HUES48 (cell line): ENCODE measurements around the gene KCNH4.
"Not testable (repeated sequence)": the region's sequence is repeated elsewhere in the genome, so short reads cannot be mapped to it uniquely, and the experiment has no call there.

Experiments
- H3K27ac ChIP-seq: one replicate; pipeline ENCODE4 v1.7.0; 2013; ENCODE audit warnings: low read depth, low read length, inconsistent platforms
- H3K27me3 ChIP-seq: 2 replicates; pipeline ENCODE4 v1.6.1; 2013; ENCODE audit warnings: mild to moderate bottlenecking, low read length; ENCODE audit not compliant: control insufficient read depth, insufficient read depth
- H3K36me3 ChIP-seq: 2 replicates; pipeline ENCODE4 v1.6.1; 2013; ENCODE audit warnings: low read length; ENCODE audit not compliant: control insufficient read depth, insufficient read depth
- H3K4me1 ChIP-seq: 2 replicates; pipeline ENCODE4 v1.6.1; 2013; ENCODE audit warnings: mild to moderate bottlenecking, low read length; ENCODE audit not compliant: control insufficient read depth, insufficient read depth
- H3K4me3 ChIP-seq: 2 replicates; pipeline ENCODE4 v1.5.1; 2013; ENCODE audit warnings: mild to moderate bottlenecking, low read depth, low read length
- H3K9ac ChIP-seq: 2 replicates; pipeline ENCODE4 v1.6.1; 2013; ENCODE audit warnings: mild to moderate bottlenecking, low read depth, low read length, moderate library complexity
- H3K9me3 ChIP-seq: 2 replicates; pipeline ENCODE4 v1.6.1; 2013; ENCODE audit warnings: low read length; ENCODE audit not compliant: control insufficient read depth, insufficient read depth

The KCNH4 gene

DNA sequence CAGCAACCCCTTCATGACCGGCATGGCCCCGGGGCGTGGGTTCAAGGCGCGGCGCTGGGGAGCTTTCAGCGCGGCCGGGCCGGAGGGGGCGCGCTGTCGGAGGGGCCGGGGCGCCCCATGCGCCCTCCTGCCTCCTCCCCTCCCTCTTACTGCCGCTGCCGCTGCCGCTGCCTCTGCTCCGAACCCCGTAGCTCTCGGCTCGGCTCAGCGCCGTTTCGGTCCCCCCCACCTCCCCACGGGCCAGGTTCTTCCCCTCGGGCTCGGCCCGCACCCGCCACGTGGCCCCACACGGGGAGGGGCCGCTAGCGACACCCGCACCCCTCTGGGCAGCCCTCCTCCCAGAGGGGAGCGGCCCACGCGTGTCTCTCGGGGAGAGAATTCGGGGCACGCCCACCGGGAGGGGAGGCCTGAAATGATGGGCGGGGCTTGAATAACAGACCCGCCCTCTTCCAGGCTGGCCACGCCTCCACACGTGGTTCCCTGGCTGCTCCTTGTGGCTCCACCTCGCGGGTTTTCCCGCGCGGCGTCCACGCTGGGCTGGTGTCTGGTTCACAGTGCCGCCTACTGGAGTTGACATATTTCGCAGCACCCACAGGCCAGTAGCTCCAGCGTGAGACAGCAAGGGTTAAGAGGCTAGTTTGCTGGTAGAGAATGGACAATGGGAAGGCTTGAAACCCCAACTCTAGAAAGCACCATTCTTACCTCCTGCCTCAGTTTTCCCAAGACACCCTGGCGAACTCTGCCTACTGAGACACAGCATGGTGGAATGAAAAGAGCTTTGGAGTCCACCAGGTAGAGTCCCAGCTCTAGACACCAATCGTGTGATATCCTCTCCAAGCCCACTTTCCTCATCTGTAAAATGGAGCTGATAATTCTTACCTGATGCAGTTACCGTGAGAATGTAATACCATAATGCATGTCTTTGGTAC, at the start of gene KCNH4:
TSS of gene KCNH4 (minus strand) at position 221 of the 929 bp plus-strand sequence. CDS start at position 24, 197 bp downstream.
- Histone ChIP-seq H3K27ac (no peak within 1 kb of the TSS), H3K9ac (no peak within 1 kb of the TSS), H3K4me3 (peak within 1 kb of the TSS; percentile 65), H3K27me3 (peaks cover 64% of the 10 kb centered on the region), H3K9me3 (no peaks in the 10 kb centered on the region), H3K4me1 (peaks cover 2% of the 10 kb centered on the region; the same call in 1 of the 2 replicates), H3K36me3 (no peaks in the 10 kb centered on the region)

DNA sequence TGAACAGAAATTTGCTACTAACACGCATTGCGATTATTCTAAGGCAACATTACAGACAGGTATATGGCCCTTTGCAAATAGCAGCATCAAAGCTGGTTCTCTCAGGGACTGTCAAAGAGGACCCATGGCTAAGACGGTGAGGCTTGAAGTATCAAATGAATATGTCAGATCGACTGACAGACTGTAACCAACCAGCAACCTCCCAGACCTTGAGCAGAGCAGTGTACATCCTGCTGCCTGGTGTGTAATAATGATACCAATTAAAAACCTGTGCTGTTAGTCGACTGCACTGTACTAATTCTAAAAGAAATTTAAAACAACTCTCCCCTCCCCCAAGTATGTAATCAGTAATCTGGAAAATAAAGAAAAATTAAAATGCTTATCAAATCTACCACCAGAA, 49.3 kb upstream of the KCNH4 start:
- H3K36me3 ChIP-seq, result 0 out of 2 replicates have a peak, but pooled peaks cover 5% of the 10 kb centered on the region
- H3K27me3 ChIP-seq, result no peaks in the 10 kb centered on the region

DNA sequence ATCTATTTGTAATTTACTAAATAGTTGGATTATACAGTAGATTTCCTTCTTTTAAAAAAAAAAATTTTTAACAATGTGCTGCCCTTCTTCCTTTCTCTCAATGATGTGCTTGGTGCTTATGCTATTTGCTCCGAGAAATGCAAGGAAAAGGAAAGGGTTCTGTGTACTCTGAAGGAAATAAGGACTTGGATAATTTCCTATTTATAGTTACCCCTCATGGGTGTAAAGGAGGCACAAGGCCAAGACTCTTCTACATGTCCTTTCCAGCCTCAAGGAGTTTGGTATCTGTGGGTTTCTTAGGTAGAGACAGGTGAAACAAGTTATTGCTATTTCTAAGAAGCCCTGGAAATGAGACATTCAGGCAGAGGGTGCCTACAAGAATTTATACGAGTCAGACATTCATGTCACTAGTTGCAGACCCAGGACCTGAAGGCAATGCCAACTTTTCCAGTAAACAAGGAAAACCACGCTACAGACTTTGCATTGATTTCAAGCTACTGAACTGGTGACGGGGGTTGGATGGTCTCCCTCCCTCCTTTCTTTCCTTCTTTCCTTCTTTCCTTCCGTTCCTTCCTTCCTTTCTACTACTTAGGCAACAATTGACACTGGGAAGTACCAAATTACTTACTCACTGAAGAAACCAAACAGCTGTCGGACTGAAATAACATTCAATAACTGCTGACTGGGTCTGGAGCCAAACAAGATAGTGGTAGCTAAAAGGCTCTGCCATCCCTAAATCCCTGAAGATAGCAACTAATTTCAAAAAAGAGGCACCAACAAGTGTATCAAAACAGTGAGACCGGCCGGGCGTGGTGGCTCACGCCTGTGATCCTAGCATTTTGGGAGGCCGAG, 47.1 kb upstream of the KCNH4 start:
- Histone ChIP-seq H3K27ac (no peak overlapping the region), H3K27me3 (no peaks in the 10 kb centered on the region), H3K36me3 (peaks cover 18% of the 10 kb centered on the region), H3K9me3 (no peaks in the 10 kb centered on the region), H3K9ac (no peak overlapping the region), H3K4me3 (no peak overlapping the region), H3K4me1 (no peaks in the 10 kb centered on the region)

More for the DNA sequence above, 49.3 kb upstream of the KCNH4 start:
- Histone ChIP-seq H3K9me3 (no peaks in the 10 kb centered on the region), H3K9ac (no peak overlapping the region), H3K4me3 (no peak overlapping the region), H3K27ac (no peak overlapping the region), H3K4me1 (no peaks in the 10 kb centered on the region)

DNA sequence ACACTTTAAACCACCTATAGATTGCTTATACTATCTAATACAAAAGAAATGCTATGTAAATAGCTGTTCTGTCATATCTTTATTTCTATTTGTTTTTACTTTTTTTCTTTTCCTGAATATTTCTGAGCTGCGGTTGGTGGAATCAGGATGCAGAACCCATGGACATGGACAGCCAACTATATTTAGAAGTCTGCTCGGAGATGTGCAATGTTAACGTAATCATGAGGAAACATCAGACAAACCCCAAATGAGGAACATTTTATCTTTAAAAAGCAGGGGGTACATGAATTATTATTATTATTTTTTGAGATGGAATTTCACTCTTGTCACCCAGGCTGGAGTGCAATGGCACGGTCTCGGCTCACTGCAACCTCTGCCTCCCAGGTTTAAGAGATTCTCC, 44.7 kb upstream of the KCNH4 start:
- H3K4me1 ChIP-seq, result no peaks in the 10 kb centered on the region
- no peak overlapping the region for H3K4me3 ChIP-seq
- peaks cover 25% of the 10 kb centered on the region for H3K36me3 ChIP-seq
- no peaks in the 10 kb centered on the region for H3K27me3 ChIP-seq
- no peak overlapping the region for H3K9ac ChIP-seq
- H3K9me3 ChIP-seq, result no peaks in the 10 kb centered on the region
- H3K27ac ChIP-seq, result no peak overlapping the region

DNA sequence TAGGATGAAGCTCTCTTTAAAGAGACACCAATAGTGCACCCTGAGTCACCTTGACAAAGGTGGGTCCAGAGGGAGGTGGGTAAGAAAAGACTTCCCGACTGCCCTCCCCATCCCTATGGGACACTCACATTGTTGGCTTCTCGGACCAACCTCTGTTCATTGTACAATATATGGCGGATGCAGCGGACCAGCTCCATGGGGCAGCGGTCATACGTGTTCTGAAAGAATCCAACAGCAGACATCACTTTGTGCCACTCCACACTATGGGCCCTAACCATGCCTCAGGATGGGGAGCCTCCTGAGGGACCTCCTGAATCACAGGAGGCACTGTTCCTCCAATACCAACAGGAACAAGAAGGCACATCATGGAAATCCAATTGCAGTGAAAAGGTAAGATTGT, 43.7 kb upstream of the KCNH4 start:
- peaks cover 25% of the 10 kb centered on the region for H3K36me3 ChIP-seq
- H3K9me3 ChIP-seq, result no peaks in the 10 kb centered on the region
- H3K4me3 ChIP-seq, result no peak overlapping the region
- H3K27ac ChIP-seq, result no peak overlapping the region
- H3K27me3 ChIP-seq, result no peaks in the 10 kb centered on the region
- no peaks in the 10 kb centered on the region for H3K4me1 ChIP-seq
- H3K9ac ChIP-seq, result no peak overlapping the region

DNA sequence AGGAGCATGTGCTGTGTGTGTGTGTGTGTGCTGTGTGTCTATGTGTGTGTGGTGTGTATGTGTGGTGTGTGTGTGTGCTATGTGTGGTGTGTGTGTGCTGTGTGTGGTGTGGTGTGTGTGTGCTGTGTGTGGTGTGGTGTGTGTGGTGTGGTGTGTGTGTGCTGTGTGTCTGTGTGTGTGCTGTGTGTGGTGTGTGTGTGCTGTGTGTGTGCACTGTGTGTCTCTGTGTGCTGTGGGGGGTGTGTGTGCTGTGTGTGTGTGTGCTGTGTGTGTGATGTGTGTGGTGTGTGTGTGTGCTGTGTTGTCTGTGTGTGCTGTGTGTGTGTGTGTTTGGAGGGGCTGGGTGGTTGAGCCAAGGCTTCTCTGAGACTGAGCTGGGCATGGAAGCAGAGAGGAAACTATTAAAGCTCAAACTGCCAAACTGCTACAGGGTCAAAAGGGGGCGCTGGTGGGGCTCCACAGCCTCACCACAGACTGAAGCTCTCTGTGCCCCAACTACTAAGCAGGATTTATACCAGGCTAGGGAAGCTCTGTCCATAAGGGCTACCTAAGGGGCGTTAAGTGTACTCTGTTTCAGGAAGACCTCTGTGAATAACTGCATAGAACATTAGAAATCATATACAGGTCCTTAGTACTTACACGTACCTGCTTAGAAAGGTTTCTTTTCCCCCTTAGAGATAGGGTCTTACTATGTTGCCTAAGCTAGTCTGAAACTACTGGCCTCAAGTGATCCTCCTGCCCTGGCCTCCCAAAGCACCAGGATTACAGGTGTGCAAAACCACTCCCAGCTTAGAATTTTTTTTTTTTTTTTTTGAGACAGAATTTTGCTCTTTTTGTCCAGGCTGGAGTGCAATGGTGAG, 41.2 kb upstream of the KCNH4 start:
- no peak overlapping the region for H3K27ac ChIP-seq
- no peaks in the 10 kb centered on the region for H3K27me3 ChIP-seq
- peaks cover 38% of the 10 kb centered on the region for H3K36me3 ChIP-seq
- no peaks in the 10 kb centered on the region for H3K4me1 ChIP-seq
- H3K4me3 ChIP-seq, result no peak overlapping the region
- H3K9ac ChIP-seq, result no peak overlapping the region
- H3K9me3 ChIP-seq, result no peaks in the 10 kb centered on the region

DNA sequence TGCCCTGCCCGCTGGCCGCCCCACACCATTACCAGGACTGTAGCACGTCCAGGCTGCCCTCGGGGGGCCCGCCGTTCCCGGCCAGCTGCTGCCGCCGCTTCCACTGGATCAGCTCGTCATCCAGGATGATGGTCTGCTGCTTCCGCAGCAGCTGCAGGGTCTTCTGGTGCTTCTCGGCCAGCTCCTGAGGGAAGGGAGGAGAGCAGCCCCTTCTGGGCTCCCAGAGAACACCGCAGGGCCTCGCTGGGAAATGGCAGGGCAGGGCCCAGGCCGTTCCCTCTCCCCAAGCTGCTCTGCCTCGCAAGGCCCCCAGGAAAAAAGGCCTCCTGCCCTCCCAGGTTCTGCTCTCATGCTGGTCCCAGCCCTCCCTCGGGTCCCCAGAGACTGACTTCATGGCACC, 38.3 kb upstream of the KCNH4 start:
- H3K36me3 ChIP-seq, result peaks cover 56% of the 10 kb centered on the region
- H3K4me3 ChIP-seq, H3K27me3 ChIP-seq, H3K9ac ChIP-seq, H3K4me1 ChIP-seq, H3K27ac ChIP-seq, H3K9me3 ChIP-seq: not testable (repeated sequence)

DNA sequence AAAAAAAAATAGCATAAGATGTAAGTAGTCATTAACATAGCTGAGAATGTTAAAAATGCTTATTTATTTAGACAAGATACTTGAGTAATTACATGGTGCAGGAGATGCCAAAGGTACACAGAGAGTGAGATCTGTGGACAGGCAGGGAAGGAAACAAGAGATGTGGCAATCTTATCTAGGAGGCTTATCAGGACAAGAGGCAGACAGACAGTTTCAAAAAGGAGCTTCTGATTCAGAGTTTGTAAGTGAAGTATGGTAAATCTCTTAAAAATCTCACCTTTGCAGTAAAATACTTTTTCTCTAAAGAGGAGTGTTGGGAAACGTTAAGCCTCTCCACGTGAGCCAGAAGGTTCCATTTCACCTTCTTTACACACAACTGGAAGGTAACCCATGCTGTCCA, 33.2 kb upstream of the KCNH4 start:
- H3K27ac ChIP-seq, result no peak overlapping the region
- no peak overlapping the region for H3K9ac ChIP-seq
- no peaks in the 10 kb centered on the region for H3K9me3 ChIP-seq
- no peaks in the 10 kb centered on the region for H3K27me3 ChIP-seq
- no peak overlapping the region for H3K4me3 ChIP-seq
- H3K36me3 ChIP-seq, result peaks cover 76% of the 10 kb centered on the region
- H3K4me1 ChIP-seq, result no peaks in the 10 kb centered on the region

DNA sequence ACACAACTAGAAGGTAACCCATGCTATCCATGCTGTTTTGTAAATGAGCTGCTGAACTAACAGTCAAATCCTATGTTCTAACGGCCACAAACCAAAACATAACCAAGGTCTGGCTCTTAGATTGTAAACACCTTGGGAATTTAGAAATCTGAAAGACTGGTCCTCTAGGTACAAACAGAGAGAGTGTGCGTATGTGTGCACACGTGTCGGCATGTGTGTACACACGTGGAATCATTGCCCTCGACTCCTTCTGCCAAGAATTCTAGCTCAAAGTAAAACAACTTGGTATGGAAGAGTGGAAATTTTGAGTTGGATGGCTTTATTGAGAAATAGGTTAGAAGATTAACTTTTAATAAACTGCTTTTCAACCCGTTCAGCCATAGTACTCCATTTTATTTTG, 31.4 kb upstream of the KCNH4 start:
- Histone ChIP-seq H3K9me3 (no peaks in the 10 kb centered on the region), H3K4me3 (no peak overlapping the region), H3K4me1 (no peaks in the 10 kb centered on the region), H3K27ac (no peak overlapping the region), H3K27me3 (no peaks in the 10 kb centered on the region), H3K9ac (no peak overlapping the region), H3K36me3 (peaks cover 74% of the 10 kb centered on the region)

DNA sequence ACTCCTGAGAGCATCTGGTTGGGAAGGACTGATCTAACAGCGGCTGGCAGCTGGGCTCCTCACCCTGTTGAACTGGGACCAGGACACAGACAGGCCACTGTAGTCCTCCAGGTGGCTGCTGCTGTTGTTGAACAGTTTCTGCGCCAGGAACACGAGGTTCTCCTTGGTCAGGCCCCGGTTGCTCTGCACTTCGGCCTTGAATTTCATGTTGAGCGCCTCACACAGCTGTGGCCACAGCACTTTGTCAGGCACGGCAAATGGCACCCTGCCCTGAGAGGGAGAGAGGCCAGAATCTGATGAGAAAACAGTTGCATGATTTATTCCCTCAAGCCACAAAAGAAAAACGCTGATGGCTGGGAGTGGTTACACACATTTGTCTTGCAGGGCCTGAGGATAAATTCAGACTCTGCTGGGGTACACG, 31.0 kb upstream of the KCNH4 start:
- not testable (repeated sequence) for H3K27ac ChIP-seq, H3K9me3 ChIP-seq, H3K27me3 ChIP-seq, H3K9ac ChIP-seq, H3K4me3 ChIP-seq, H3K4me1 ChIP-seq
- H3K36me3 ChIP-seq, result peaks cover 74% of the 10 kb centered on the region
